AG04449 (cell line): ENCODE measurements around the gene GPSM3.
A peak's percentile ranks its signal among the peaks of the same experiment; 100 is the strongest.

ENCODE experiments used
- CTCF ChIA-PET: fragments of 350-600 bp; formaldehyde crosslinking; extraction: SDS; loops from one replicate; lab custom pipeline; 2021; ENCODE audit warnings: antibody characterized with exemption; lab: Yijun Ruan, JAX
- POLR2A ChIA-PET: fragments of 400-600, 350-600 bp; formaldehyde crosslinking; extraction: SDS; loops from one replicate; lab custom pipeline; 2020; ENCODE audit warnings: antibody characterized with exemption, inconsistent platforms; lab: Yijun Ruan, JAX
- DNase-seq: peaks from one replicate; pipeline ENCODE4 v3.0.0-alpha.2; 2010; ENCODE audit warnings: low read depth, low spot score
- H3K4me3 ChIP-seq: 2 replicates; pipeline ENCODE4 v1.5.1; 2011; ENCODE audit warnings: low read depth, mild to moderate bottlenecking, control low read depth, low read length
- CTCF ChIP-seq: IDR thresholded peaks from one replicate; pipeline ENCODE4 v1.5.1; 2011; ENCODE audit warnings: mild to moderate bottlenecking, moderate library complexity, low read length, control low read depth, inconsistent platforms; ENCODE audit not compliant: insufficient read depth; ENCODE audit errors: missing control alignments

The GPSM3 gene

GRCh38 chr6:32158052-32158451, 34.4 kb downstream of the GPSM3 start:
- CTCF ChIA-PET, result interaction anchor here (0.9 to 1.9 kb wide), 3 partner anchors 38 to 41 kb away, joined by 3 to 5 read pairs (median 3); no protein-coding TSS in a partner anchor
- POLR2A ChIA-PET, result no interaction called here
- no peak overlapping the region for H3K4me3 ChIP-seq
- TF ChIP-seq CTCF, result no peak
- DNase-seq, result no peak

- POLR2A ChIA-PET, result no interaction called here
Observed at GRCh38 chr6:32156891-32157290, 35.6 kb downstream of the GPSM3 start.

GRCh38 chr6:32154514-32155161, 37.8 kb downstream of the GPSM3 start:
- CTCF ChIA-PET, result interaction anchor here (0.8 to 1.3 kb wide), 9 partner anchors 10 to 108 kb away, joined by 3 to 32 read pairs (median 5); partner anchors contain the start of gene EGFL8
- TF ChIP-seq CTCF, result peak; percentile 76
- no peak for DNase-seq
- H3K4me3 ChIP-seq, result peak overlapping the region; percentile 90
- POLR2A ChIA-PET, result no interaction called here

More at GRCh38 chr6:32156891-32157290, 35.6 kb downstream of the GPSM3 start:
- H3K4me3 ChIP-seq, result no peak overlapping the region
- DNase-seq, result no peak
- no peak for TF ChIP-seq CTCF
- CTCF ChIA-PET, result interaction anchor here (0.7 kb wide), 1 partner anchor 38 kb away, joined by 3 read pairs; no protein-coding TSS in a partner anchor

- ChIA-PET POLR2A (no interaction called here), CTCF (interaction anchor here (0.9 to 2.9 kb wide), 10 partner anchors 11 to 107 kb away, joined by 3 to 32 read pairs (median 6); partner anchors contain the start of genes EGFL8 and FKBPL)
- DNase-seq, result peak; percentile 54
- TF ChIP-seq CTCF, result peak; percentile 14
- H3K4me3 ChIP-seq, result peak within 1 kb of the TSS; percentile 90
Observed at GRCh38 chr6:32153564-32154513, 38.6 kb downstream of the GPSM3 start, which contains the start of gene PPT2. PPT2 (plus strand) TSS chr6:32154141; CDS start chr6:32154595, 454 bp downstream.

GRCh38 chr6:32152769-32153563, 39.5 kb downstream of the GPSM3 start:
- H3K4me3 ChIP-seq, result peak overlapping the region; percentile 90
- no peak for DNase-seq
- ChIA-PET POLR2A (interaction anchor here (0.6 kb wide), 1 partner anchor 11 kb away, joined by 3 read pairs; no protein-coding TSS in a partner anchor), CTCF (interaction anchor here (0.7 to 2.9 kb wide), 8 partner anchors 9 to 43 kb away, joined by 3 to 27 read pairs (median 4); partner anchors contain the start of genes ATF6B and FKBPL)
- TF ChIP-seq CTCF, result no peak
